Osteoblast (primary cell): ENCODE results near the gene MXRA5. TPM values are rescaled to one million over a fixed set of nuclear protein-coding genes. Genes with fewer than 3 reads are reported as not detected.

Experiments used
- DNase-seq: peaks from one replicate; pipeline ENCODE4 v3.0.0; 2011; ENCODE audit warnings: low spot score, mixed read lengths; ENCODE audit not compliant: insufficient read length; ENCODE audit errors: missing footprints
- H2AFZ ChIP-seq: 2 replicates; pipeline ENCODE4 v1.6.0; 2011; ENCODE audit warnings: mild to moderate bottlenecking, low read length
- H3K27ac ChIP-seq: 2 replicates; pipeline ENCODE4 v1.5.1; 2011; ENCODE audit warnings: mild to moderate bottlenecking, low read depth, low read length, moderate library complexity
- H3K27me3 ChIP-seq: 2 replicates; pipeline ENCODE4 v1.6.0; 2012; ENCODE audit warnings: mild to moderate bottlenecking, control low read depth, inconsistent platforms, low read length, moderate library complexity; ENCODE audit not compliant: insufficient read depth
- H3K36me3 ChIP-seq: 2 replicates; pipeline ENCODE4 v1.5.1; 2011; ENCODE audit warnings: mild to moderate bottlenecking, low read length, control low read depth, moderate library complexity; ENCODE audit not compliant: insufficient read depth
- H3K4me1 ChIP-seq: 2 replicates; pipeline ENCODE4 v1.5.1; 2011; ENCODE audit warnings: mild to moderate bottlenecking, low read length, control low read depth, moderate library complexity; ENCODE audit not compliant: insufficient read depth
- H3K4me2 ChIP-seq: 2 replicates; pipeline ENCODE4 v1.6.0; 2011; ENCODE audit warnings: mild to moderate bottlenecking, low read length; ENCODE audit not compliant: insufficient read depth
- H3K4me3 ChIP-seq: fragments of 200-600 bp; sonication (generic); 3 replicates; pipeline ENCODE4 v1.5.1; 2012; ENCODE audit warnings: mild to moderate bottlenecking, low read length, inconsistent platforms; ENCODE audit not compliant: insufficient read depth
- H3K79me2 ChIP-seq: 2 replicates; pipeline ENCODE4 v1.6.0; 2012; ENCODE audit warnings: mild to moderate bottlenecking, low read length, control low read depth, inconsistent platforms; ENCODE audit not compliant: insufficient read depth
- H3K9me3 ChIP-seq: 2 replicates; pipeline ENCODE4 v1.5.1; 2011; ENCODE audit warnings: low read depth, low read length, control low read depth
- H4K20me1 ChIP-seq: 2 replicates; pipeline ENCODE4 v1.6.0; 2012; ENCODE audit warnings: mild to moderate bottlenecking, low read length, control low read depth; ENCODE audit not compliant: insufficient read depth
- total RNA-seq: library from RNA; depleted of rRNA; stranded (reverse); fragments of >200 nt; gene quantifications from 2 replicates; pipeline ENCODE4 v1.2.3, GENCODE V29; 2012
- TF ChIP-seq, protein P1 (sequence below): IDR thresholded peaks from 2 replicates; pipeline ENCODE4 v1.5.1; 2011; ENCODE audit warnings: mild to moderate bottlenecking, low read depth, low read length, moderate library complexity; ENCODE audit errors: extremely low read depth

Gene MXRA5
- total RNA-seq, 1 donor = 27.9 TPM

DNA sequence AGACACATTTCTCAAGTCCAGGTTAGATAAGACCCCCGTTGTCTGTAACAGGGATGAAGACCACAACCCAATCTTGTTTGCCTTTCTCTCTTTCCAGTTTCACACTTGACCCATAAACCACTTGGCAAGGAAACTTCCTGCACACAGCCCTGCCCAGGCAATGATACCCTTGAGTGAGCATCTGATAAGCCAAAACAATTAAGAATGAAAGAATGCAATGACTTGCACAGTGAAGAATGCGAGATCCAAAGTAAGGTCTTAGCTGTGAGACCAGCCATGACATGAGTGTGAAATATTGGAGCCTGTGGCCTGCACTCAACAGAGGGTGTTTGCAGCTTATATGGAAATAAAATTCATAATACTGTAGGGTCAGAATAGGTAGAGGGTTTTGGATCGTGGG is 37.9 kb upstream of the MXRA5 start:
- no peak overlapping the region for H3K27ac ChIP-seq
- H3K4me1 ChIP-seq = no peaks in the 10 kb centered on the region
- no peaks in the 10 kb centered on the region for H3K36me3 ChIP-seq
- no peaks in the 10 kb centered on the region for H3K79me2 ChIP-seq
- H3K27me3 ChIP-seq = no peaks in the 10 kb centered on the region
- H2AFZ ChIP-seq = no peak overlapping the region
- H4K20me1 ChIP-seq = no peaks in the 10 kb centered on the region
- no peak overlapping the region for H3K4me3 ChIP-seq
- no peaks in the 10 kb centered on the region for H3K9me3 ChIP-seq
- DNase-seq = no peak
- no peak overlapping the region for H3K4me2 ChIP-seq
- TF ChIP-seq, protein P1, sequence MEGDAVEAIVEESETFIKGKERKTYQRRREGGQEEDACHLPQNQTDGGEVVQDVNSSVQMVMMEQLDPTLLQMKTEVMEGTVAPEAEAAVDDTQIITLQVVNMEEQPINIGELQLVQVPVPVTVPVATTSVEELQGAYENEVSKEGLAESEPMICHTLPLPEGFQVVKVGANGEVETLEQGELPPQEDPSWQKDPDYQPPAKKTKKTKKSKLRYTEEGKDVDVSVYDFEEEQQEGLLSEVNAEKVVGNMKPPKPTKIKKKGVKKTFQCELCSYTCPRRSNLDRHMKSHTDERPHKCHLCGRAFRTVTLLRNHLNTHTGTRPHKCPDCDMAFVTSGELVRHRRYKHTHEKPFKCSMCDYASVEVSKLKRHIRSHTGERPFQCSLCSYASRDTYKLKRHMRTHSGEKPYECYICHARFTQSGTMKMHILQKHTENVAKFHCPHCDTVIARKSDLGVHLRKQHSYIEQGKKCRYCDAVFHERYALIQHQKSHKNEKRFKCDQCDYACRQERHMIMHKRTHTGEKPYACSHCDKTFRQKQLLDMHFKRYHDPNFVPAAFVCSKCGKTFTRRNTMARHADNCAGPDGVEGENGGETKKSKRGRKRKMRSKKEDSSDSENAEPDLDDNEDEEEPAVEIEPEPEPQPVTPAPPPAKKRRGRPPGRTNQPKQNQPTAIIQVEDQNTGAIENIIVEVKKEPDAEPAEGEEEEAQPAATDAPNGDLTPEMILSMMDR = no peak

- no peak for DNase-seq
- no peak overlapping the region for H3K27ac ChIP-seq
- no peaks in the 10 kb centered on the region for H3K27me3 ChIP-seq
- H3K79me2 ChIP-seq = no peaks in the 10 kb centered on the region
- H3K36me3 ChIP-seq = no peaks in the 10 kb centered on the region
- H3K9me3 ChIP-seq = no peaks in the 10 kb centered on the region
- no peaks in the 10 kb centered on the region for H4K20me1 ChIP-seq
- H3K4me1 ChIP-seq = no peaks in the 10 kb centered on the region
- H2AFZ ChIP-seq = no peak overlapping the region
- no peak overlapping the region for H3K4me2 ChIP-seq
- TF ChIP-seq, protein P1 = no peak
- H3K4me3 ChIP-seq = no peak overlapping the region
These were observed 34.2 kb upstream of the MXRA5 start for GRCh38 chrX:3380603-3381002.

GRCh38 chrX:3379111-3379510 is 32.7 kb upstream of the MXRA5 start:
- H3K9me3 ChIP-seq = no peaks in the 10 kb centered on the region

GRCh38 chrX:3378156-3378555 is 31.7 kb upstream of the MXRA5 start:
- H3K79me2 ChIP-seq = no peaks in the 10 kb centered on the region
- H3K27ac ChIP-seq = no peak overlapping the region
- H3K4me1 ChIP-seq = no peaks in the 10 kb centered on the region
- TF ChIP-seq, protein P1 = no peak
- H2AFZ ChIP-seq = no peak overlapping the region
- H3K9me3 ChIP-seq = no peaks in the 10 kb centered on the region
- no peak for DNase-seq
- H4K20me1 ChIP-seq = no peaks in the 10 kb centered on the region
- no peaks in the 10 kb centered on the region for H3K27me3 ChIP-seq
- no peaks in the 10 kb centered on the region for H3K36me3 ChIP-seq
- no peak overlapping the region for H3K4me2 ChIP-seq
- no peak overlapping the region for H3K4me3 ChIP-seq

More at GRCh38 chrX:3379111-3379510, 32.7 kb upstream of the MXRA5 start:
- Histone ChIP-seq H3K4me1 (no peaks in the 10 kb centered on the region), H3K36me3 (no peaks in the 10 kb centered on the region), H2AFZ (no peak overlapping the region), H4K20me1 (no peaks in the 10 kb centered on the region), H3K27me3 (no peaks in the 10 kb centered on the region), H3K4me3 (no peak overlapping the region), H3K4me2 (no peak overlapping the region), H3K27ac (no peak overlapping the region), H3K79me2 (no peaks in the 10 kb centered on the region)
- no peak for DNase-seq
- TF ChIP-seq, protein P1 = no peak
